Measurements from ENCODE around the gene LMBR1L.
"Not testable (repeated sequence)": the region's sequence is repeated elsewhere in the genome, so short reads cannot be mapped to it uniquely, and the experiment has no call there.

The LMBR1L gene

GRCh38 chr12:49079793-49080192 lies 30.9 kb downstream of the LMBR1L start:
- DNase-seq = no peak

GRCh38 chr12:49070971-49071370 lies 39.7 kb downstream of the LMBR1L start:
- DNase-seq = no peak

- DNase-seq = peak; percentile 97 to 99 (median 98)
These were observed 40.9 kb downstream of the LMBR1L start, which contains the start of gene RHEBL1 for GRCh38 chr12:49069507-49070346. RHEBL1 (minus strand) TSS chr12:49069979; CDS start chr12:49069785, 194 bp downstream.

GRCh38 chr12:49068879-49069506 lies 41.7 kb downstream of the LMBR1L start:
- DNase-seq = no peak

GRCh38 chr12:49066120-49066519 lies 44.5 kb downstream of the LMBR1L start:
- no peak for DNase-seq

- DNase-seq = no peak
These were observed 45.9 kb downstream of the LMBR1L start for GRCh38 chr12:49064767-49065152.

- DNase-seq = not testable (repeated sequence)
These were observed 48.7 kb downstream of the LMBR1L start for GRCh38 chr12:49061916-49062315.

GRCh38 chr12:49061157-49061650 lies 49.4 kb downstream of the LMBR1L start:
- DNase-seq = no peak

GRCh38 chr12:49060237-49061156 lies 50.1 kb downstream of the LMBR1L start, which contains the start of gene KMT2D:
KMT2D (minus strand) TSS chr12:49060794; CDS start chr12:49055324, 5,470 bp downstream.
- DNase-seq = peak; percentile 73 to 92 (median 83)

- DNase-seq = peak in 1 of 5 donors; percentile 39
These were observed 51.1 kb downstream of the LMBR1L start for GRCh38 chr12:49059299-49060171.

GRCh38 chr12:49059045-49059298 lies 51.7 kb downstream of the LMBR1L start:
- DNase-seq = no peak

- no peak for DNase-seq
These were observed 52.1 kb downstream of the LMBR1L start for GRCh38 chr12:49058366-49059044.

GRCh38 chr12:49057888-49058287 lies 52.8 kb downstream of the LMBR1L start:
- no peak for DNase-seq

- peak in 3 of 5 donors; percentile 31 to 72 (median 42) for DNase-seq
These were observed 54.5 kb downstream of the LMBR1L start for GRCh38 chr12:49055978-49056754.

- DNase-seq = no peak
These were observed 55.6 kb downstream of the LMBR1L start for GRCh38 chr12:49055092-49055491.

GRCh38 chr12:49054524-49054923 lies 56.1 kb downstream of the LMBR1L start:
- DNase-seq = no peak

- DNase-seq = no peak
These were observed 56.6 kb downstream of the LMBR1L start for GRCh38 chr12:49054096-49054495.

- no peak for DNase-seq
These were observed 58.0 kb downstream of the LMBR1L start for GRCh38 chr12:49052451-49053208.

- no peak for DNase-seq
These were observed 58.7 kb downstream of the LMBR1L start for GRCh38 chr12:49051777-49052438.

Measured in T-helper 1 cell (primary cell).